ENCODE results near the gene NRSN2.
"Not testable (repeated sequence)": the region's sequence is repeated elsewhere in the genome, so short reads cannot be mapped to it uniquely, and the experiment has no call there.

NRSN2 gene

DNA sequence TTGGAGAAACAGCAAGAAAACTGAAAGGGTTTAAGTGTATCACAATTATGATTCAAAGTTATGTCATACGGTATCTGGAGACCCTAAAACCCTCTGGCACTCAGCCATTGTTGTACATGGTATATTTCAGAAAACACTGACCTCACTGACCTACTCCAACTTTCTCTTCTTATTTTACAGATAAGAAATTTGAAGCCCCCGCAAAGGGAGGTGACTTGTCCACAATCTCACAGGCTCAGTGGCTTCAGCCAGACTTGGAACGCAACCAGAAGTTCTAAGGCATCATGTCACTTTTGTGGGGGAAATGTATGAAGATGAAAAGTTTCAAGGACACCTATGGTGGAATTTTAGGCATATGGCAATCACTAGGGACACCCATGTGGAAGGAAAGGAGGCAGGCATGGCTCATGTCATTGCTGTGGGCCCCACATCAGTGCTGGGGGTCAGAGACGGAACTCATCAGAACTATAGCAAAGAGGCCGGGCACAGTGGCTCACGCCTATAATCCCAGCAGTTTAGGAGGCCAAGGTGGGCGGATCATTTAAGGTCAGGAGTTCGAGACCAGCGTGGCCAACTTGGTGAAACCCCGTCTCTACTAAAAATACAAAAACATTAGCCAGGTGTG is 28.5 kb downstream of the NRSN2 start:
- DNase-seq = no peak

DNA sequence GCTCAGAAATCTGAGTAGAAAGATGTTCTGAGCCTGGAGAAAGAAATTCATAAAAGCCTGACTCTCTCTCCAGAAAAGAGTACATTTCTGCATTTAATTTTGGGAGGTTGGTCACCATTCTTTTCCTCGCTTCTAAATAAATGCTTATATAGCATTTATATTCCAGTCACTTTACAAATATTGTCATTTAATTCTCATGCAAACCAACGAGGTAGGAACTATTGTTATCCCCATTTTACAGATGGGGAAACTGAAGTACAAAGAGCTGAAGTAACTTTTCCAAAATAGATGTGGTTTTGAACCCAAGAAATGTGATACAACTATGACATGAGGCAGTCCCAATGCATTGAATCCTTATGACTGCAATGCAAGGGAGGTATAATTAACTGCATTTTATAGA is 29.2 kb downstream of the NRSN2 start:
- DNase-seq = no peak

DNA sequence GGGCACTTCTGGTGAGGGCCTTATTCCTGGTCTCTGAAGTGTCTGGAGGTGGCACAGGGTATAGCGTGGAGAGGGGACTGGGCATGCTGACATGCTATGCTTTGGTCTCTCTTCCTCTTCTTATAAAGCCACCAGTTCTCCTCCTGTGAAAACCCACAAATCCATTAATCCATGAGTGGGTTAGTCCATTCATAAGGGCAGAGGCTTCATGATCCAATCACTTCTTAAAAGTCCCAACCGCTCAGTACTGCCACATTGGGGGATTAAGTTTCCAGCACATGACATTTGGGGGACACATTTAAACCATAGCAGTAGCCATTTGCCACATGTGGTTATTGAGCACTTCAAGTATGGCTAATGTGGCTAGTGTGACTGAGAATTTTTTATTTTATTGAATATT is 29.8 kb downstream of the NRSN2 start:
- DNase-seq = no peak

DNA sequence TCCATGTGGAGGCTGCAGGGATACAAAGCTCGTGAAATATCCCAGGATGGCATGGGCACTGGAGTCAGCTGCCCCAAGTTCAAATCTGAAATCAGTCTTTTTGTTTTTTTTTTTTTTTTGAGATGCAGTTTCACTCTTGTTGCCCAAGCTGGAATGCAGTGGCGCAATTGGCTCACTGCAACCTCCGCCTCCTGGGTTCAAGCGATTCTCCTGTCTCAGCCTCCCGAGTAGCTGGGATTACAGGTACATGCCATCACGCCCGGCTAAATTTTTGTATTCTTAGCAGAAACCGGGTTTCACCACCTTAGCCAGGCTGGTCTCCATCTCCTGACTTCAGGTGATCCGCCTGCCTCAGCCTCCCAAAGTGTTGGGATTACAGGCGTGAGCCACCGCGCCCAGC is 30.7 kb downstream of the NRSN2 start:
- not testable (repeated sequence) for DNase-seq

DNA sequence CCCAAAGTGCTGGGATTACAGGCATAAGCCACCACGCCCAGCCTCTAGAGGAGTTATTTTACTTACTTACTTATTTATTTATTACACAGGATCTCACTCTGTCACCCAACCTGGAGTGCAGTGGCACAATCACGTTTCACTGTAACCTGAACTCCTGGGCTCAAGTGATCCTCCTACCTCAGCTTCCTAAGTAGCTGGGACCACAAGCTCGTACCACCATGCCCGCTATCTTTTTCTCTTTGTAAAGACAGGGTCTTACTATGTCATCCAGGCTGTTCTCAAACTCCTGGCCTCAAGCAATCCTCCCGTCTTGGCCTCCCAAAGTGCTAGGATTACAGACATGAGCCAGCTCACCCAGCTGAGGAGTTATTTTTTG is 32.0 kb downstream of the NRSN2 start:
- no peak for DNase-seq

DNA sequence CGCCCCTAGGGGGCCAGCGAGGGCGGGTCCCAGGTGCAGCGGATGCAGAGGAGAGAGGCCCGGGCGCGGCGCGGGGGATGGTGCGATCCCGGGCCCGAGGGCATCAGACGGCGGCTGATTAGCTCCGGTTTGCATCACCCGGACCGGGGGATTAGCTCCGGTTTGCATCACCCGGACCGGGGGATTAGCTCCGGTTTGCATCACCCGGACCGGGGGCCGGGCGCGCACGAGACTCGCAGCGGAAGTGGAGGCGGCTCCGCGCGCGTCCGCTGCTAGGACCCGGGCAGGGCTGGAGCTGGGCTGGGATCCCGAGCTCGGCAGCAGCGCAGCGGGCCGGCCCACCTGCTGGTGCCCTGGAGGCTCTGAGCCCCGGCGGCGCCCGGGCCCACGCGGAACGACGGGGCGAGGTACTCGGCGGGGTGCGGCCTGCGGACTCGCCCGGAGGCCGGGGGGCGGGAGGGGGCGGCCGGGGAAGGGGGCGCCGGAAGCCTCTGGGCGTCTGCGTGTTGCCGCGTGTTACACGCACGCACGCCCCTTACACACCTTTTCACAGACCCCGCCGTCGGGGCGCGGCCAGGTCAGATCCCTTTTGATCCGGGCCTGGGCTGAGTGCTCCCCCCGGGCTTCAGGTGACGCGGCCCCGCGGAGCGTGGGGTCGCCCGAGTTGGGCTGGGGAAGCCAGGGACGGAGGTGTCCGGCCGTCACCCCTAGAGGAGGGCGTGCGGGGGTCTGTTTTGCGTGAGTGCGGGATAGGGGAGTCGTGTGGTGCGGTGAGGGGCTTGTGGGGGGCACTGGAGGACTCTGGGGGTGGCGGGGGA is 34.1 kb downstream of the NRSN2 start:
- no peak for DNase-seq

DNA sequence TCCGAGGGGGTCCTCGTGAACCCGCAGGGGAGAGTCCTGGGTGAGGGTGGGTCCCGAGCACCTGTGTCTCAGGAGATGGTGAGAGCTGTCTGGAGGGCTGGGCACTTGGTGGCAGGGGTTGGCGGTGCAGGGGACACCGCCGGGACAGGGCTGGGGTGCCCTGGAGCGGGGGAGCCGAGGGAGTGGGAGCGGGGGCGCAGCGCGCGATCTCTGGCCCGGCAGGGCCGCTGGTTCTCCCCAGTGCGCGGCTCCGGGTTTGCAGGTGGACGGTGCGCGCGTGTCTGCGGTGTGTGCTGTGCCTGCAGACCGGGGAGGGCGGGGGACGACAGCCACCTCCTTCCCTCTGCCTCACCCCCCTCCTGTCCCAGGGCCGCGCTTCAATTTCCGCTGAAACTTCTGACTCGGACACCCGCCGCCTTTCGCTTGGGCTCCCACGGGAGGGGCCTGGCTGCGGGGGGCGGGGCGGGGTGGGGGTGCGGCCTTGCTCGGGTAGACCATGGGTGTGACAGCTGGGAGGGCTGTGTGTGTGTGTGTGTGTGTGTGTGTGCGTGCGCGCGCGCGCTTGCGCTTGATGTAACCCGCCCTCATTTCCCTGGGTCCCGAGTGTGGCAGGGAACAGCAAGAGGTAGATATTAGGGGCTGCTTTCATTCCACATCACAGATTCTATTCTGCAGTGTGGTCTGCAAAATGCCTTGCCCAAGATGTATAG is 34.8 kb downstream of the NRSN2 start:
- DNase-seq = no peak

DNA sequence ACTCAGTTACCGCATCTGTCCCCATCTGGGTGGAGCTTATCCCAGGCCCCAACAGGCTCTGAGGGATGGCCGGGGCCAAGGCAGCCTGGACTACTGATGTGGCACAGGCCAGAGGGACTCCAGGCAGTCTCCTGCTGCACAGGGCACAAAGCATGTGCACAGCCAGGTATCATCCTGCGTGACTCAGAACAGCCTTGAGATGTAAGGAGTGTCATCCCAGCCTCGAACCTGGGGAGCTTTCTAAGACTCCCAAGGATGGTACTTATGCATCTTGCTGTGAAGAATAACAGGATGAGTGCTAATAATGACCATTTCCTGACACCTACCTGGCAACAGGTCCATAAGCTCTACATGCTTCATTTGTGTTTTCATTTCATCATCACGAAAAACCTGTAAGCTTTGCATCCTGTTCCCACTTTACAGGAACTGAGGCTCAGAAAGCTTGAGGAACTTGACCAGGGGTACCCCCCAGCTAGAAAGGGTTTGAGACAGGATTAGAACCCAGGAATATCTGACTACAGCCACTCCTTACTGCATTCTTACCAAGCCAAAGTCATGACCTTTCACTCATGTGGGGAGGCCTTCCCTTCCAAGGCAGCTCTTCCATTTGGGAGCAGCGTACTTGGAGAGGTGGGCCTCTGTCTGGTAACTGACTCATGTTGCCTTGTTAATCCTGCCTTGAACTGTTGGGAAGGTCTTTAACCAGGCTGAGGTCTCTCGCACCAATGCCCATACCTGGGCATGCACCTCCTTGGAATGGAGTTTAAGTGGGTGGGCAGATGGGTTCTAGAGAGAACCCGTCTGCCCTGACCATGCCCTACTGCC is 35.6 kb downstream of the NRSN2 start:
- no peak for DNase-seq

DNA sequence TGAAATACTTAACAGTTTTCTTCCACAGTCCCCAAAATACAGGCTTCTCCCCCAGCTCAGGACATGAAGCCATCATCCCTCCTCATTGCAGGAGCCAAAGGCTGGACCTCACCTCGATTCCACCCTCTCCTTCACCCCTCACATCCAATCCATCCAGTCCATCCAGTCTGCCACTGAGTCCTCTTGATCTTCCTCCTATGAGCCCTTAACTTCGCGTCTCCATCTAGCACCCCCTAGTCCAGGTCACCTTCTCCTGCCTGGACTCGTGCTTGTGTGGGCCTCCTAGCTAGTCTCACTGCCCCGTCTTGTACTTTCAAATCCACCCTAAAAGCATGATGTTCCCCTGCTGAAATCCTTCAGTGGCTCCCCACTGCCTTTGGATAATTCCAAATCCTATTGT is 37.0 kb downstream of the NRSN2 start:
- no peak for DNase-seq

DNA sequence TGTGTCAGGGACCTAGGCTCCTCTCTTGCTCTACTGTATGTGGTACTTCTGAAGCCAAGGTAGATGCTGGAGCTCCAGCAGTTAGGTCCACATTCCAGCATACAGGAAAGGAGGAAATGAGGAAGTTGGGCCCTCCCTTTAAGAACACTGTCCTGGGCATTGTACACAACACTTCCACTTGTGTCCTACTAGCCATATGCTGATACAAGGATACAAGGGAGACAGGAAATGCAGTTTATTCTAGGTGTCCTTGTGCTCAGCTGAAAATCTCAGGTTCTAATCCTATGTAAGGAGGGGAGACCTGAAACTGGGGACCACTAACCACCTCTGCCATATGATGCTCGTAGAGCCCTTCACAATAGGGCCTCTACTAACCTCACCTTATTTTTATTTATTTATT is 37.8 kb downstream of the NRSN2 start:
- DNase-seq = no peak

DNA sequence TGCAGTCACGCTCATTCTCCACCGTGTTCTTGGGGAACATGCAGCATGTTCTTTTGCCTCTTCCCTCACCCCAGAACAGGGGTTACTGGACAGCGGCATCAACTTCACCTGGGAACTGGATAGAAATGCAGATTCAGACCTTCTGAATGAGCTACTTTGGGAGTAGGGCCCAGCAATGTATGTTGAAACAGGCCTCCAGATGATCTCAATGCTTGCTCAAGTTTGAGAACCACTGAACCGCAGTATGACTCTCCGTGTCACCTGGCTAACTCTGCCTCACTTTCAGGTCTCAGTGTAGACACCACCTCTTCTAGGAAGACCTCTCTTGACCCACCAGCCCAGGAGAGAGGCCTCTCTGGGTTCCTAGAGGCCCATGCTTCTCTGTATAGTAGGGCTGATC is 38.5 kb downstream of the NRSN2 start:
- no peak for DNase-seq

DNA sequence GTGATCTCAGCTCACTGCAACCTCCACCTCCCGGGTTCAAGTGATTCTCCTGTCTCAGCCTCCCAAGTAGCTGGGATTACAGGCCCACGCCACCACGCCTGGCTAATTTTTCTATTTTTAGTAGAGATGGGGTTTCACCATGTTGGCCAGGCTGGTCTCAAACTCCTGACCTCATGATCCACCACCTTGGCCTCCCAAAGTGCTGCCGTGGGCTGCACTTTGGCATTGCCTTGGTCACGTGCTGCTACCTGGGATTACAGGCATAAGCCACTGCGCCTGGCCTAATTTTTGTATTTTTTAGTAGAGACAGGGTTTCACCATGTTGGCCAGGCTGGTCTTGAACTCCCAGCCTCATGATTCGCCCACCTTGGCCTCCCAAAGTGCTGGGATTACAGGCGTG is 39.7 kb downstream of the NRSN2 start:
- not testable (repeated sequence) for DNase-seq

DNA sequence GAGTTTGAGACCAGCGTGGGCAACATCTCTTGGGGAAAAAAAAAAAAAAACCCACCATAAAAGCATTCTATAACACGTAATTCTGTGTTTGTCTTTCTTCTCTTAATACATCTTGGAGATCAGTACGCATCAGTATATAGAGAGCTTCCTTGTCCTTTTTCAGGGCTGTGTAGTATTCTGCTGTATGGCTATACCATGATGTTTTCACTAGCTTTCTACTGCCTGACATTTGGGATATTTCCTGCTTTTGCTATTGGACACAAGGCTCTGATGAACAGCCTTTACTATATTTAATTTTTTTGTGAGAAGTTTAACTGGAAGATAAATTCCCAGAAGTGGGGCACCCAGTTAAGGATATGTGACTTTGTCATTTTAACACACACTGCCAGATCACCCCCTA is 40.6 kb downstream of the NRSN2 start:
- no peak for DNase-seq

DNA sequence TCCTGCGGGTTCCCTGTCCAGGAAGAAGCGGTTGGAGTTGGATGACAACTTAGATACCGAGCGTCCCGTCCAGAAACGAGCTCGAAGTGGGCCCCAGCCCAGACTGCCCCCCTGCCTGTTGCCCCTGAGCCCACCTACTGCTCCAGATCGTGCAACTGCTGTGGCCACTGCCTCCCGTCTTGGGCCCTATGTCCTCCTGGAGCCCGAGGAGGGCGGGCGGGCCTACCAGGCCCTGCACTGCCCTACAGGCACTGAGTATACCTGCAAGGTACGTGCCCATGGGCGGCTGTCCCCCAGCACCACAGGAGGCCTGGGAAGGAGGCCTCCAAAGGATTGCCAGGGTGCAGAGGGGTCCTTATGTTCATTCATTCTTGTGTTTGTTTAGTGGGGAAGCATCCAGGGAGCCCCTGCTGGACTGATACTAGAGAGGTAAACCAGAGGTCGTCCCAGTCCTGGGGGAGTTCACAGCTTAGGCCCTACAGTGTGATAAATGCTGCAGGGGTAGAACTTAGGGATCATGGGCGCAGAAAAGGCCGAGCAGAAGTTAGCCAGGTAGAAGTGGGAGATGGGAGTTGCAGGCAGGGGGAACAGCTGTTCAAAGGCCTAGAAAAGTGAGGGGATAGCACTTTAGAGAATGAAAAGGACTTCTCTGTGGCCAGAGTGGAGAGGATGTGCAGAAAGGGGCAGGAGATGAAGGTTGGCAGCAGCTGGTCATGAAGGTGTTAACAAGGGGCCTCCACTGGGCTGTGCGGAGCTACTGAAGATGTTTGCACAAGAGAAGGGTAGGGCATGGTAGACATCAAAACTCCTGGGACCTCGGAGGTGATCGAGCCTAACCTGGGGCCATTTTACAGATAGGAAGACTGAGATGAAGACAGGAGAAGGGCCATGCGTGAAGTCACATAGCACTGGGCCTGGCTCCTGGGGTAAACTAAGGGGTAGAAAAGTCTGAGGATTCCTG is 41.4 kb downstream of the NRSN2 start:
- DNase-seq = no peak

DNA sequence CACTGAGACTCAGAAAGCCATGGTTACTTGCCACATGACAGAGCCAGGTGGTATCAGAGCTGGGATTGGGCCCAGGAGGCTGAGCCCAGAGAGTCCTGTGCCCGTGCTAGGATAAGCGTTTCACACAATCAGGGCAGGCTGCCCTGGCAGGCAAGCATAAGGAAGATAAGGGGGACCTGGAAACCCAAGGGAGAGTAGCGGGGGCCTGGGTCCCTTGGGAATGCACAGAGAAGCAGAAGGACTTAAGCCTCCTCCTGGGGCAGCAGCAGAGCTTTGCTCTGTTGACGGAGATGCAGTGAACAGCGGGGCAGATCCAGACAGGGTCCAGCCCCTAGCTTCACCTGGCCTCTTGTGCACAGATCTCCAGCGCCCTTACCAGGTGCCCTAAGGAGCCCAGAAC is 42.3 kb downstream of the NRSN2 start:
- no peak for DNase-seq

DNA sequence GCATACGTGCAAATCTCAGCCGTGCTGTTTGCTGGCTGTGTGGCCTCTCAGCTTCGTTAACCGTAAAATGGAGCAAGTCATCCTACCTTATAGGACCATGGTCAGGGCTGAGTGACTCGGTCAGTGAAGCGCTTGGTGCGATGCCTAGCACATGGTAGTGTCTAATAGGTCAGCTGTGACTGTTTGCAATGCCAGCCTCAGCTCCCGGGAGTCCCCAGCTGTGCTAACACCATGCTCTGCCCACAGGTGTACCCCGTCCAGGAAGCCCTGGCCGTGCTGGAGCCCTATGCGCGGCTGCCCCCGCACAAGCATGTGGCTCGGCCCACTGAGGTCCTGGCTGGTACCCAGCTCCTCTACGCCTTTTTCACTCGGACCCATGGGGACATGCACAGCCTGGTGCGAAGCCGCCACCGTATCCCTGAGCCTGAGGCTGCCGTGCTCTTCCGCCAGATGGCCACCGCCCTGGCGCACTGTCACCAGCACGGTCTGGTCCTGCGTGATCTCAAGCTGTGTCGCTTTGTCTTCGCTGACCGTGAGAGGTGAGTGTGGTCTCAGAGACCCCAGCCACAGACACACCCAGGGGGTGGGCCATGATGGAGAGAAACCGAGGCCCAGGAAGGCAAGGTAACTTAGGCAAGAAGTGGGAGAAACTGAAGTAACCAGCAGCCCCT is 44.3 kb downstream of the NRSN2 start:
- no peak for DNase-seq

DNA sequence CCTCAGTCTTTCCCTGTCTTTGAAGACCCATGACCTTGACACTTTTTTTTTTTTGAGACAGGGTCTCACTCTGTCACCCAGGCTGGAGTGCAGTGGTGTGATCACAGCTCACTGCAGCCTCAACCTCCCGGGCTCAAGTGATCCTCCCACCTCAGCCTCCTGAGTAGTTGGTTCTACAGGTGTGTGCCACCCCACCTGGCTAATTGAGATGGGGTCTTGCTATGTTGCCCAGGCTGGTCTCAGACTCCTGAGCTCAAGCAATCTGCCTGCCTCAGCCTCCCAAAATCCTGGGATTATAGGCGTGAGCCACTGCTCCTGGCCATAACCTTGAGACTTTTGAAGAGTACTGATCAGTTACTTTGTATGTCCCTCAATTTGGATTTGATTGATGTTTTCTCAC is 46.4 kb downstream of the NRSN2 start:
- DNase-seq = not testable (repeated sequence)

DNA sequence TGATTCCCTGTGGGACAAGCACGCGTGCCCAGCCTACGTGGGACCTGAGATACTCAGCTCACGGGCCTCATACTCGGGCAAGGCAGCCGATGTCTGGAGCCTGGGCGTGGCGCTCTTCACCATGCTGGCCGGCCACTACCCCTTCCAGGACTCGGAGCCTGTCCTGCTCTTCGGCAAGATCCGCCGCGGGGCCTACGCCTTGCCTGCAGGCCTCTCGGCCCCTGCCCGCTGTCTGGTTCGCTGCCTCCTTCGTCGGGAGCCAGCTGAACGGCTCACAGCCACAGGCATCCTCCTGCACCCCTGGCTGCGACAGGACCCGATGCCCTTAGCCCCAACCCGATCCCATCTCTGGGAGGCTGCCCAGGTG is 49.3 kb downstream of the NRSN2 start:
- DNase-seq = no peak

DNA sequence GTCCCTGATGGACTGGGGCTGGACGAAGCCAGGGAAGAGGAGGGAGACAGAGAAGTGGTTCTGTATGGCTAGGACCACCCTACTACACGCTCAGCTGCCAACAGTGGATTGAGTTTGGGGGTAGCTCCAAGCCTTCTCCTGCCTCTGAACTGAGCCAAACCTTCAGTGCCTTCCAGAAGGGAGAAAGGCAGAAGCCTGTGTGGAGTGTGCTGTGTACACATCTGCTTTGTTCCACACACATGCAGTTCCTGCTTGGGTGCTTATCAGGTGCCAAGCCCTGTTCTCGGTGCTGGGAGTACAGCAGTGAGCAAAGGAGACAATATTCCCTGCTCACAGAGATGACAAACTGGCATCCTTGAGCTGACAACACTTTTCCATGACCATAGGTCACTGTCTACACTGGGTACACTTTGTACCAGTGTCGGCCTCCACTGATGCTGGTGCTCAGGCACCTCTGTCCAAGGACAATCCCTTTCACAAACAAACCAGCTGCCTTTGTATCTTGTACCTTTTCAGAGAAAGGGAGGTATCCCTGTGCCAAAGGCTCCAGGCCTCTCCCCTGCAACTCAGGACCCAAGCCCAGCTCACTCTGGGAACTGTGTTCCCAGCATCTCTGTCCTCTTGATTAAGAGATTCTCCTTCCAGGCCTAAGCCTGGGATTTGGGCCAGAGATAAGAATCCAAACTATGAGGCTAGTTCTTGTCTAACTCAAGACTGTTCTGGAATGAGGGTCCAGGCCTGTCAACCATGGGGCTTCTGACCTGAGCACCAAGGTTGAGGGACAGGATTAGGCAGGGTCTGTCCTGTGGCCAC is 49.9 kb downstream of the NRSN2 start:
- no peak for DNase-seq

DNA sequence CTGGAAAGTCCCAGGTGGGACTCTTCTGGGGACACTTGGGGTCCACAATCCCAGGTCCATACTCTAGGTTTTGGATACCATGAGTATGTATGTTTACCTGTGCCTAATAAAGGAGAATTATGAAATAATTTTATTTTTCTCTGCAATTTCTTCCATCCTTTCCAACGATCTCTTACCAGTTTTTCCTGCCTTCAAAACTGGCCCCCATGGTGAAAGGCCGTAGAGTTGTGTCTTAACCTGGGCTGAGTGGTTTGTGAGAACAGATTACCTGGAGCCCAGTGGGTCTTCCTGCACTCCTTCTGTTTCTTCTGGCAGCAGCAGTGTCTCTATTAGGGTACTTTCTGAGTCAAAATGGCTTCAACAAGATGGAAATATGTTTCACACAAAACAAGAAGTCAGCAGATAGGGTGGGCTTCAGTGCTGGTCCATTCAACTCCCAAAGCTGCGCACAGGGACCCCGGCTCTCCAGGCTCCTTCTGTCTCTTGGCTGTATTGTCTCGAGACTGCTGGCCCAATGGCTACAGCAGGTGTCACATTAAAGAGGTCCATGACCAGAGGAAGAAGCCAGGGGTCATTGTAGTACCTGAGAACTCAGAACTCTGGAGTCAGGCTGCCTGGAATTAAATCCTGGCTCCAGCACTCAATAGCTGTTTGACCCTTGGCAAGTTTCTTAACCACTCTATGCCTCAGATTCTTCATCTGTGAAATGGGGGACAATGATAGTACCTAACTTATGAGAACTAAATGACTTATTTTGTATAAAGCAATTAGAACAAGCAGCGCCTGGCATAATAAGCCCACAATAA is 50.7 kb downstream of the NRSN2 start:
- no peak for DNase-seq
